ENCODE data around the gene LBX2. TPM values are rescaled to one million over a fixed set of nuclear protein-coding genes. Genes with fewer than 3 reads are reported as not detected.
A peak's percentile ranks its signal among the peaks of the same experiment; 100 is the strongest.

The LBX2 gene
- total and polyA plus RNA-seq, 9 of the 15 experiments (the other 6 are each of a cell fraction or from before 2014, with no cell fraction given), result 0.39 to 6.2 (median 1.8) TPM; not detected in 1

DNA sequence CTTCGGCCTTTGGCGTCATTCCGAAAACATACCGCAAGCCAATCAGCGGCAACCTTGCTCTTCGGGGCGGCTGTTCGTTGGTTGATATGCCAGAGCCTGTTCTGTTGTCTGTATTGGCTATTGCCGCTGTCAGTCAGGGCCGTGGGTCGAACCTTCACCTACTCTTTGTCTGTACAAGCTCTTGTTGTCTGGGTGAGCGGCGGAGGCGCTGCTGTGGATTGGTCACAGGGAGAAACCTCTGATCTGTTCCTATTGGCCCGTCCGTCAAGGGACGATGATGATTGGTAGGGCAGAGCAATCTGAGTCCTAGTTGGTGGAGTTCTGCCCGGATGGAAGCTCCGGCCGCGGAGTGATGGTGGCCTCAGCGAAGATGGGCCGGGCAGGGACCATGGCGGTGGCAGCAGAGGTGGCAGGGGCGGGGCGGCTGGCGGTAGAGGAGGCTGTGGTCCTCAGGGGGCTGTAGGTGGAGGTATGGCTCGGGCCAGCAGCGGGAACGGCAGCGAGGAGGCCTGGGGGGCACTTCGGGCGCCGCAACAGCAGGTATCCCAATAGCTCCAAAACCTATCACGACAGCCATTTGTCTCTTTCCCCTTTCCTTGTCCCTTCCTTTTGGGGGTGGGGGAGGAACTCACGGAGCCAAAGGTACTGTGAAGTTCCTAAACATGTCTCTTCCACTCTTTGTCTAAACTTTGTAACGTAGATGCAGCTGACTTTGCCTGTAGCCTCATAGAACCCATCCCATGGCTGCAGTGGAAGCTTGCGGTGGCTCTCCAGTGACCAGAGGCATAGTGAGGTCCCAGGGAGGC, 41.1 kb downstream of the LBX2 start, which contains the start of gene WBP1 (continued):
- TF ChIP-seq, protein P1, sequence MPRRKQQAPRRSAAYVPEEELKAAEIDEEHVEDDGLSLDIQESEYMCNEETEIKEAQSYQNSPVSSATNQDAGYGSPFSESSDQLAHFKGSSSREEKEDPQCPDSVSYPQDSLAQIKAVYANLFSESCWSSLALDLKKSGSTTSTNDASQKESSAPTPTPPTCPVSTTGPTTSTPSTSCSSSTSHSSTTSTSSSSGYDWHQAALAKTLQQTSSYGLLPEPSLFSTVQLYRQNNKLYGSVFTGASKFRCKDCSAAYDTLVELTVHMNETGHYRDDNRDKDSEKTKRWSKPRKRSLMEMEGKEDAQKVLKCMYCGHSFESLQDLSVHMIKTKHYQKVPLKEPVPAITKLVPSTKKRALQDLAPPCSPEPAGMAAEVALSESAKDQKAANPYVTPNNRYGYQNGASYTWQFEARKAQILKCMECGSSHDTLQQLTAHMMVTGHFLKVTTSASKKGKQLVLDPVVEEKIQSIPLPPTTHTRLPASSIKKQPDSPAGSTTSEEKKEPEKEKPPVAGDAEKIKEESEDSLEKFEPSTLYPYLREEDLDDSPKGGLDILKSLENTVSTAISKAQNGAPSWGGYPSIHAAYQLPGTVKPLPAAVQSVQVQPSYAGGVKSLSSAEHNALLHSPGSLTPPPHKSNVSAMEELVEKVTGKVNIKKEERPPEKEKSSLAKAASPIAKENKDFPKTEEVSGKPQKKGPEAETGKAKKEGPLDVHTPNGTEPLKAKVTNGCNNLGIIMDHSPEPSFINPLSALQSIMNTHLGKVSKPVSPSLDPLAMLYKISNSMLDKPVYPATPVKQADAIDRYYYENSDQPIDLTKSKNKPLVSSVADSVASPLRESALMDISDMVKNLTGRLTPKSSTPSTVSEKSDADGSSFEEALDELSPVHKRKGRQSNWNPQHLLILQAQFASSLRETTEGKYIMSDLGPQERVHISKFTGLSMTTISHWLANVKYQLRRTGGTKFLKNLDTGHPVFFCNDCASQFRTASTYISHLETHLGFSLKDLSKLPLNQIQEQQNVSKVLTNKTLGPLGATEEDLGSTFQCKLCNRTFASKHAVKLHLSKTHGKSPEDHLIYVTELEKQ (CRISPR knock-in tag; IDR thresholded peaks at IDR 0.05), result no peak
- no peak for TF ChIP-seq TAF1 (IDR thresholded peaks at IDR 0.05; ENCODE audit: control insufficient read depth, extremely low read depth, insufficient read depth, low read length, severe bottlenecking)
- TF ChIP-seq NCOA1 (IDR thresholded peaks at IDR 0.05; ENCODE audit: low read depth), result no peak
- 0 out of 2 replicates have a peak, but pooled peaks have one; percentile 9 for TF ChIP-seq PYGO2 (tag; IDR thresholded peaks at IDR 0.05)
- TF ChIP-seq, protein P2, sequence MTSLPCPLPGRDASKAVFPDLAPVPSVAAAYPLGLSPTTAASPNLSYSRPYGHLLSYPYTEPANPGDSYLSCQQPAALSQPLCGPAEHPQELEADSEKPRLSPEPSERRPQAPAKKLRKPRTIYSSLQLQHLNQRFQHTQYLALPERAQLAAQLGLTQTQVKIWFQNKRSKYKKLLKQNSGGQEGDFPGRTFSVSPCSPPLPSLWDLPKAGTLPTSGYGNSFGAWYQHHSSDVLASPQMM (CRISPR knock-in tag; IDR thresholded peaks at IDR 0.05), result no peak
- no peak for TF ChIP-seq NONO (IDR thresholded peaks at IDR 0.05; ENCODE audit: low read depth in 2 of 2, low read length in 1 of 2)
- TF ChIP-seq ASH1L (IDR thresholded peaks at IDR 0.05; ENCODE audit: borderline replicate concordance, low read depth, partially characterized antibody), result peak; percentile 96
- no peak for TF ChIP-seq KHSRP (IDR thresholded peaks at IDR 0.05)
- TF ChIP-seq GTF2A2 (tag; IDR thresholded peaks at IDR 0.05), result no peak
- no peak for TF ChIP-seq MCM3 (IDR thresholded peaks at IDR 0.05)
- TF ChIP-seq SMAD4 (CRISPR knock-in tag; conservative IDR thresholded peaks at IDR 0.05), result 0 out of 2 replicates have a peak, but pooled peaks have one; percentile 16
- no peak for TF ChIP-seq ETV6 (IDR thresholded peaks at IDR 0.05; ENCODE audit: borderline replicate concordance in 1 of 2, low read depth in 2 of 2, low read length in 1 of 2)
- no peak for TF ChIP-seq ETV6 (CRISPR knock-in tag; IDR thresholded peaks at IDR 0.05; ENCODE audit: borderline replicate concordance)
- TF ChIP-seq ELF2 (CRISPR knock-in tag; IDR thresholded peaks at IDR 0.05), result 0 out of 2 replicates have a peak, but pooled peaks have one; percentile 28
- TF ChIP-seq NFE2 (IDR thresholded peaks at IDR 0.05; ENCODE audit: low read depth), result no peak
- no peak for TF ChIP-seq ZNF699 (CRISPR knock-in tag; IDR thresholded peaks at IDR 0.05; ENCODE audit: insufficient replicate concordance)
- no peak for TF ChIP-seq ILK (tag; IDR thresholded peaks at IDR 0.05; ENCODE audit: borderline replicate concordance, low read depth)
- no peak for TF ChIP-seq EP300 (IDR thresholded peaks at IDR 0.05; ENCODE audit: low read length)
- TF ChIP-seq PRPF4 (IDR thresholded peaks at IDR 0.05; ENCODE audit: insufficient read depth, low read depth, low read length, poor library complexity, severe bottlenecking), result no peak
- no peak for TF ChIP-seq MED1 (CRISPR knock-in tag; IDR thresholded peaks at IDR 0.05; ENCODE audit: borderline replicate concordance)
- no peak for TF ChIP-seq ZNF431 (CRISPR knock-in tag; IDR thresholded peaks at IDR 0.05)
- no peak for TF ChIP-seq RFX5 (IDR thresholded peaks at IDR 0.05; ENCODE audit: low read depth, low read length)
- TF ChIP-seq CREBBP (IDR thresholded peaks at IDR 0.05; ENCODE audit: low read depth, low read length), result no peak
- TF ChIP-seq PML (IDR thresholded peaks at IDR 0.05; ENCODE audit: low read length), result no peak
- TF ChIP-seq CHCHD3 (CRISPR knock-in tag; IDR thresholded peaks at IDR 0.05), result no peak

Data from K562 (cell line).